WTC11 (cell line): ENCODE data around the gene SLC29A3. TPM values are rescaled to one million over a fixed set of nuclear protein-coding genes. Genes with fewer than 3 reads are reported as not detected.

ENCODE experiments used
- ATAC-seq: fragments of 200-7000 bp; cut with Tn5 transposase; 2 replicates; pipeline ENCODE4 v1.10.0; 2021; ENCODE audit warnings: mild to moderate bottlenecking, moderate library complexity
- CTCF ChIA-PET: fragments of 300-600 bp; sonication (Branson Sonifier 250); formaldehyde crosslinking; loops from one replicate; lab custom pipeline; 2021; ENCODE audit warnings: antibody characterized with exemption; lab: Charles Lee
- POLR2A ChIA-PET: fragments of 350-600 bp; sonication (Branson Sonifier 250); formaldehyde crosslinking; loops from one replicate; lab custom pipeline; 2021; ENCODE audit warnings: antibody characterized with exemption; lab: Charles Lee
- DNase-seq: peaks from one replicate; pipeline ENCODE4 v3.0.0; 2021; ENCODE audit warnings: low spot score
- H3K27ac Mint-ChIP-seq: 2 replicates; pipeline ENCODE4 v1.8.0; 2021; ENCODE audit warnings: mixed read lengths
- H3K27me3 Mint-ChIP-seq: 2 replicates; pipeline ENCODE4 v1.8.0; 2021; ENCODE audit warnings: low read depth, mild to moderate bottlenecking, moderate library complexity, mixed read lengths
- H3K36me3 Mint-ChIP-seq: 2 replicates; pipeline ENCODE4 v1.8.0; 2021; ENCODE audit warnings: mixed read lengths
- H3K4me1 Mint-ChIP-seq: 2 replicates; pipeline ENCODE4 v1.8.0; 2022; ENCODE audit warnings: mixed read lengths
- H3K4me3 Mint-ChIP-seq: 2 replicates; pipeline ENCODE4 v1.8.0; 2021; ENCODE audit warnings: mild to moderate bottlenecking, moderate library complexity, mixed read lengths
- H3K9me3 Mint-ChIP-seq: 2 replicates; pipeline ENCODE4 v1.8.0; 2021; ENCODE audit warnings: mixed read lengths
- ESRRA ChIP-seq: sonication (generic); formaldehyde crosslinking; IDR thresholded peaks from 2 replicates; pipeline ENCODE4 v1.8.1; 2022; ENCODE audit warnings: mild to moderate bottlenecking, missing genetic modification reagents, borderline replicate concordance
- FOXJ3 ChIP-seq: sonication (generic); formaldehyde crosslinking; IDR thresholded peaks from 2 replicates; pipeline ENCODE4 v1.9.0; 2021; ENCODE audit warnings: missing genetic modification reagents, mild to moderate bottlenecking, borderline replicate concordance
- GRHL2 ChIP-seq: fragments of 250-450 bp; sonication (Bioruptor Pico); IDR thresholded peaks from 2 replicates; pipeline ENCODE4 v1.8.0; 2022; ENCODE audit warnings: mild to moderate bottlenecking, moderate library complexity; ENCODE audit not compliant: insufficient replicate concordance, severe bottlenecking
- GTF2I ChIP-seq: fragments of 250-450 bp; sonication (Bioruptor Pico); conservative IDR thresholded peaks from 2 replicates; pipeline ENCODE4 v1.4.0; 2021; ENCODE audit warnings: mild to moderate bottlenecking
- MXD4 ChIP-seq: fragments of 250-450 bp; sonication (Bioruptor Pico); IDR thresholded peaks from 2 replicates; pipeline ENCODE4 v1.8.0; 2021; ENCODE audit warnings: mild to moderate bottlenecking, moderate library complexity, borderline replicate concordance
- MYBL2 ChIP-seq: sonication (generic); formaldehyde crosslinking; IDR thresholded peaks from 2 replicates; pipeline ENCODE4 v1.8.1; 2023; ENCODE audit warnings: mild to moderate bottlenecking, moderate library complexity, missing genetic modification reagents
- NFYB ChIP-seq: sonication (generic); formaldehyde crosslinking; conservative IDR thresholded peaks from 2 replicates; pipeline ENCODE4 v1.8.0; 2022; ENCODE audit warnings: low read depth, missing genetic modification reagents
- SMAD4 ChIP-seq: sonication (generic); formaldehyde crosslinking; IDR thresholded peaks from 2 replicates; pipeline ENCODE4 v1.8.0; 2022; ENCODE audit warnings: mild to moderate bottlenecking, missing genetic modification reagents
- TEAD4 ChIP-seq: sonication (generic); formaldehyde crosslinking; IDR thresholded peaks from 2 replicates; pipeline ENCODE4 v1.8.0; 2022; ENCODE audit warnings: mild to moderate bottlenecking, missing genetic modification reagents
- total RNA-seq: library from RNA; stranded (reverse); gene quantifications from 3 replicates; pipeline ENCODE4 v1.2.3, GENCODE V29; 2021
- TF ChIP-seq, protein P1 (sequence below): fragments of 250-450 bp; sonication (Bioruptor Pico); IDR thresholded peaks from 2 replicates; pipeline ENCODE4 v1.9.0; 2021; ENCODE audit warnings: mild to moderate bottlenecking, borderline replicate concordance
- TF ChIP-seq, protein P2 (sequence below): sonication (generic); formaldehyde crosslinking; IDR thresholded peaks from 2 replicates; pipeline ENCODE4 v1.8.1; 2022; ENCODE audit warnings: low read depth, mild to moderate bottlenecking, moderate library complexity, missing genetic modification reagents, borderline replicate concordance
- TF ChIP-seq, protein P3 (sequence below): fragments of 200-600 bp; IDR thresholded peaks from 2 replicates; pipeline ENCODE4 v1.8.0; 2022; ENCODE audit warnings: antibody characterized with exemption

The SLC29A3 gene
- total RNA-seq, 1 experiment from 2014 or later, result 9.2 TPM

DNA sequence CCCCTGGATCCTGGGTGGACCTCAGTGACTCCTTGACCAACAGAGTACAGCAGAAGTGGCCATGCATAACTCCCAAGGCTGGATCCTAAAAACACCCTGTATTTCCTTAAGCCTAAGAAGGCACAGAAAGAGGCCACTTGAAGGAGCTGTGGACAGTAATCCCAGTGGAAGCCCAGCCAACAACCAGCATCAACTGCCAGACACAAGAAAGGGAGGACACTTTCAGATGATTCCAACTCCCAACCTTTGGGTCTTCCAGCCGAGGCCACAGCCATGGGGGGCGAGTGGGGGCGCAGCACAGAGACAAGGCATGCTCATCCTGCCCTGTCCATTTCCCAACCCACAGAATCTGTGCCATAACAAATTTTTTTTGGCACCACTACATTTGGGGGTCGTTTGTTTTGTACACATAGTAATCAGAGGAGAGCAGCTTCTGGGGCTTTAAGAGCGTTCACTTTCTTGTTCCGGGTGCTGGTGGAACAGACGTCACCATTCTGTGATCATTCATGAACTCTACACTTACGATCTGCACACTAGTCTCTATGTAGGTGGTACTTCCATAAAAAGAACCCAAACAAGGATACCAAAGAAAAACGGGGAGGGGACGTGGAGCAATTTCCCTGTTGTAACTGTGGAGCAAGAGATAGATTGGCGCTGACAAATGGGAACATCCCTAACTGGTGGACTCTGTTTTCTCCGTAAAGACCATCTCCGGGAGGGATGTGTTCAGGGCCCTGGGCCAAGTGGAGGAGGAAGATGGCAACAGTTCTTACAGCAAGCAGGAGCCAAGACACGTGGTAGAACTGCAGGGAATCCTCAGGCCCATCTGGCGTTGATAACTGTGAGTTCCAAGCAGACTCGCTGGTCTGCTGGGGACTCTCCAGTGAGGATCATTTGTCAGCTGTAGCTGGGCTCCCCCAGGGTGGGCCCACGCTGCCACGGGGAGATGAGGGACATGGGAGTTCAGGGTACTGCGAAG, 6.0 kb upstream of the SLC29A3 start (continued):
- TF ChIP-seq, protein P1, sequence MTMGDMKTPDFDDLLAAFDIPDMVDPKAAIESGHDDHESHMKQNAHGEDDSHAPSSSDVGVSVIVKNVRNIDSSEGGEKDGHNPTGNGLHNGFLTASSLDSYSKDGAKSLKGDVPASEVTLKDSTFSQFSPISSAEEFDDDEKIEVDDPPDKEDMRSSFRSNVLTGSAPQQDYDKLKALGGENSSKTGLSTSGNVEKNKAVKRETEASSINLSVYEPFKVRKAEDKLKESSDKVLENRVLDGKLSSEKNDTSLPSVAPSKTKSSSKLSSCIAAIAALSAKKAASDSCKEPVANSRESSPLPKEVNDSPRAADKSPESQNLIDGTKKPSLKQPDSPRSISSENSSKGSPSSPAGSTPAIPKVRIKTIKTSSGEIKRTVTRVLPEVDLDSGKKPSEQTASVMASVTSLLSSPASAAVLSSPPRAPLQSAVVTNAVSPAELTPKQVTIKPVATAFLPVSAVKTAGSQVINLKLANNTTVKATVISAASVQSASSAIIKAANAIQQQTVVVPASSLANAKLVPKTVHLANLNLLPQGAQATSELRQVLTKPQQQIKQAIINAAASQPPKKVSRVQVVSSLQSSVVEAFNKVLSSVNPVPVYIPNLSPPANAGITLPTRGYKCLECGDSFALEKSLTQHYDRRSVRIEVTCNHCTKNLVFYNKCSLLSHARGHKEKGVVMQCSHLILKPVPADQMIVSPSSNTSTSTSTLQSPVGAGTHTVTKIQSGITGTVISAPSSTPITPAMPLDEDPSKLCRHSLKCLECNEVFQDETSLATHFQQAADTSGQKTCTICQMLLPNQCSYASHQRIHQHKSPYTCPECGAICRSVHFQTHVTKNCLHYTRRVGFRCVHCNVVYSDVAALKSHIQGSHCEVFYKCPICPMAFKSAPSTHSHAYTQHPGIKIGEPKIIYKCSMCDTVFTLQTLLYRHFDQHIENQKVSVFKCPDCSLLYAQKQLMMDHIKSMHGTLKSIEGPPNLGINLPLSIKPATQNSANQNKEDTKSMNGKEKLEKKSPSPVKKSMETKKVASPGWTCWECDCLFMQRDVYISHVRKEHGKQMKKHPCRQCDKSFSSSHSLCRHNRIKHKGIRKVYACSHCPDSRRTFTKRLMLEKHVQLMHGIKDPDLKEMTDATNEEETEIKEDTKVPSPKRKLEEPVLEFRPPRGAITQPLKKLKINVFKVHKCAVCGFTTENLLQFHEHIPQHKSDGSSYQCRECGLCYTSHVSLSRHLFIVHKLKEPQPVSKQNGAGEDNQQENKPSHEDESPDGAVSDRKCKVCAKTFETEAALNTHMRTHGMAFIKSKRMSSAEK, result no peak
- TF ChIP-seq, protein P2, sequence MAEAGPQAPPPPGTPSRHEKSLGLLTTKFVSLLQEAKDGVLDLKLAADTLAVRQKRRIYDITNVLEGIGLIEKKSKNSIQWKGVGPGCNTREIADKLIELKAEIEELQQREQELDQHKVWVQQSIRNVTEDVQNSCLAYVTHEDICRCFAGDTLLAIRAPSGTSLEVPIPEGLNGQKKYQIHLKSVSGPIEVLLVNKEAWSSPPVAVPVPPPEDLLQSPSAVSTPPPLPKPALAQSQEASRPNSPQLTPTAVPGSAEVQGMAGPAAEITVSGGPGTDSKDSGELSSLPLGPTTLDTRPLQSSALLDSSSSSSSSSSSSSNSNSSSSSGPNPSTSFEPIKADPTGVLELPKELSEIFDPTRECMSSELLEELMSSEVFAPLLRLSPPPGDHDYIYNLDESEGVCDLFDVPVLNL (CRISPR knock-in tag), result no peak

DNA sequence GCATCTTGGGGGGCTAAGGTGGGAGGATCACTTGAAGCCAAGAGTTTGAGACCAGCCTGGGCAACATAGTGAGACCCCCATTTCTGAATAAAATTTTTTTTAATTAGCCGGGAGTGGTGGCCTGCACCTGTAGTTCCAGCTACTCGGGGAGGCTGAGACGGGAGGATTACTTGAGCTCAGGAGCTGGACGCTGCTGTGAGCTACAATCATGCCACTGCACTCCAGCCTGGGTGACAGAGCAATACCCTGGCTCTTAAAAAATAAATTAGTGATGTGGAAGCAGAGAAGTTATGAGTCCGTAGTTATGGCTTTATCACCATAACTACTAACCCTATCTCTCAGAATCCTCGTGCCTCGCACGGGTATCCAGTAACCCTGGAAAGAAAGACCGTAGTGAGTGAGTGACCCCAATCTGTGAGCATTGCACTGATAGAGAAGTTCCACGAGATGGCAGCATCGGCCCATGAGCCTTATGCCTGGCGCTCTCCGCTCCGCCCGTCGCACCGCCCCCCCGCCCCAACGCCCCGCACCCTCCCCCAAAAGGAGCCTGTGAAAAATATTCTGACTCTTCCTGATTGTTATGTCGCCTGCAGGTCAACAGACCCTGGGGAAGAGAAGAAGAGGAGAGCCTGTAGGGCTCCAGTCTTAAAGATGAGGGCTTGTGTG, 4.9 kb upstream of the SLC29A3 start:
- TF ChIP-seq NFYB (CRISPR knock-in tag) (no peak), MXD4 (CRISPR knock-in tag) (no peak), SMAD4 (no peak), MYBL2 (CRISPR knock-in tag) (no peak), TEAD4 (no peak), FOXJ3 (no peak), GRHL2 (no peak), ESRRA (CRISPR knock-in tag) (no peak)
- TF ChIP-seq, protein P3, sequence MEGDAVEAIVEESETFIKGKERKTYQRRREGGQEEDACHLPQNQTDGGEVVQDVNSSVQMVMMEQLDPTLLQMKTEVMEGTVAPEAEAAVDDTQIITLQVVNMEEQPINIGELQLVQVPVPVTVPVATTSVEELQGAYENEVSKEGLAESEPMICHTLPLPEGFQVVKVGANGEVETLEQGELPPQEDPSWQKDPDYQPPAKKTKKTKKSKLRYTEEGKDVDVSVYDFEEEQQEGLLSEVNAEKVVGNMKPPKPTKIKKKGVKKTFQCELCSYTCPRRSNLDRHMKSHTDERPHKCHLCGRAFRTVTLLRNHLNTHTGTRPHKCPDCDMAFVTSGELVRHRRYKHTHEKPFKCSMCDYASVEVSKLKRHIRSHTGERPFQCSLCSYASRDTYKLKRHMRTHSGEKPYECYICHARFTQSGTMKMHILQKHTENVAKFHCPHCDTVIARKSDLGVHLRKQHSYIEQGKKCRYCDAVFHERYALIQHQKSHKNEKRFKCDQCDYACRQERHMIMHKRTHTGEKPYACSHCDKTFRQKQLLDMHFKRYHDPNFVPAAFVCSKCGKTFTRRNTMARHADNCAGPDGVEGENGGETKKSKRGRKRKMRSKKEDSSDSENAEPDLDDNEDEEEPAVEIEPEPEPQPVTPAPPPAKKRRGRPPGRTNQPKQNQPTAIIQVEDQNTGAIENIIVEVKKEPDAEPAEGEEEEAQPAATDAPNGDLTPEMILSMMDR, result peak; percentile 59
- Mint-ChIP-seq H3K27me3 (peaks cover 13% of the 10 kb centered on the region), H3K9me3 (no peaks in the 10 kb centered on the region), H3K36me3 (no peaks in the 10 kb centered on the region), H3K27ac (no peak overlapping the region), H3K4me1 (peaks cover 13% of the 10 kb centered on the region), H3K4me3 (peak overlapping the region; percentile 53)
- peak; percentile 52 for DNase-seq
- peak; percentile 52 for ATAC-seq
- CTCF ChIA-PET, result interaction anchor here (0.6 to 7.5 kb wide), 31 partner anchors 9 to 582 kb away, joined by 3 to 120 read pairs (median 4); partner anchors contain the start of gene CDH23
- POLR2A ChIA-PET, result no interaction called here

DNA sequence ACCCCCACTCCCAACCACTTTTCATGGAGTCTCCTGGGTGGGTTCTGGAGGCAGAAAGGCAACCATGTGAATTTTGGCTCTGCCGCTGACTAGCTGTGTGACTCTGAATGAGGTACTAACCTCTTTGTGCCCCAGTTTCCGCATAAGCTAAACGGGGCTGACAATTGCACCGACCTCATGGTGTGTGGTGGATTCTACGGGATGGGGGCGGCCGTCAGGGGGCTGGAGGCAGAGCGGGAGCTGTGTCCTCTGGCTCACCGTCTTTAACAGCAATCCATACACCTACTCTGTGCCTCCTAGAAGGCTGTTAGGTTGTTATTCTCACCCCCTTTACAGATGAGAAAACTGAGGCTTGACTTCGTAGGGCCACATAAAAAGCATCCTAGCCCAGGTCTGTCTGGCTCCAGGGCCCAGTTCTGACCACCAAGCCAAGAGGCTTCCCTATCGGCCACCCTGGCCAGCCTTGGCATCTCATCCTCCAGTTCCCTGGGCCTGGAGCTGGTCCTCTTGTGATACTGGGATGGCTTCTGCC, 4.3 kb upstream of the SLC29A3 start:
- peaks cover 11% of the 10 kb centered on the region for H3K4me1 Mint-ChIP-seq
- CTCF ChIA-PET, result interaction anchor here (0.7 to 7.5 kb wide), 31 partner anchors 8 to 581 kb away, joined by 3 to 120 read pairs (median 5); partner anchors contain the start of gene CDH23
- H3K4me3 Mint-ChIP-seq, result peak overlapping the region; percentile 53
- POLR2A ChIA-PET, result interaction anchor here (0.6 kb wide), 2 partner anchors 13 to 1885 kb away, joined by 3 to 5 read pairs; no protein-coding TSS in a partner anchor
- no peak for ATAC-seq
- TF ChIP-seq ESRRA (CRISPR knock-in tag) (no peak), GTF2I (peak; percentile 66; the same call in 1 of the 2 replicates)
- peaks cover 13% of the 10 kb centered on the region for H3K27me3 Mint-ChIP-seq
- H3K36me3 Mint-ChIP-seq, result no peaks in the 10 kb centered on the region
- no peaks in the 10 kb centered on the region for H3K9me3 Mint-ChIP-seq
- no peak overlapping the region for H3K27ac Mint-ChIP-seq
- no peak for DNase-seq
